HCT116 (cell line): ENCODE data around the gene NGFR. TPM values are rescaled to one million over a fixed set of nuclear protein-coding genes. Genes with fewer than 3 reads are reported as not detected.

Experiments
- ATAC-seq: fragments of 200-7000 bp; cut with Tn5 transposase; 2 replicates; pipeline ENCODE4 v1.9.1; 2020; ENCODE audit warnings: mild to moderate bottlenecking, moderate library complexity
- BruUV-seq: library from RNA; stranded (reverse); fragments of 400-500 nt; replicated peaks from 2 replicates; lab custom pipeline; 2021; lab: Mats Ljungman, UMichigan
- CTCF ChIA-PET: fragments of 300-600 bp; sonication (Branson Sonifier 250); formaldehyde crosslinking; loops from one replicate; lab custom pipeline; 2021; ENCODE audit warnings: antibody characterized with exemption; lab: Charles Lee
- POLR2A ChIA-PET: fragments of 300-600, 350-600 bp; sonication (Branson Sonifier 250); formaldehyde crosslinking; loops from one replicate; lab custom pipeline; 2021; ENCODE audit warnings: antibody characterized with exemption; lab: Charles Lee
- RAD21 ChIA-PET, 2 experiments: fragments of 300-600 bp; sonication (Branson Sonifier 250); formaldehyde crosslinking; loops; one replicate each; lab custom pipeline; 2023; ENCODE audit warnings: low total read pairs in 2 of 2; ENCODE audit not compliant: uncharacterized antibody in 2 of 2, unreplicated experiment in 2 of 2, low non-redundant PET in 1 of 2; lab: Charles Lee
- DNase-seq: peaks from one replicate; pipeline ENCODE4 v3.0.0-alpha.2; 2010; ENCODE audit warnings: low read depth, low spot score
- H2AFZ ChIP-seq: fragments of 200-600 bp; shearing (Covaris generic), sonication (generic); 2 replicates; pipeline ENCODE4 v1.6.1; 2017; ENCODE audit warnings: low read depth, mixed run types, mixed read lengths, antibody characterized with exemption, low read length; ENCODE audit not compliant: poor library complexity, severe bottlenecking
- H3K27ac ChIP-seq: 2 replicates; pipeline ENCODE4 v1.5.1; 2012; ENCODE audit warnings: low read depth, low read length
- H3K27me3 ChIP-seq: fragments of 200-600 bp; sonication (generic); 2 replicates; pipeline ENCODE4 v1.6.1; 2016; ENCODE audit warnings: mixed run types, low read length, mixed read lengths; ENCODE audit not compliant: insufficient read depth
- H3K36me3 ChIP-seq, 2 experiments: fragments of 200-500 bp in 1 of 2; fragments of 200-600 bp in 1 of 2; sonication (Bioruptor generic) in 1 of 2; sonication (generic) in 1 of 2; 2 replicates each; pipeline versions ENCODE4 v1.5.1 to v1.6.1; 2014 to 2016; ENCODE audit warnings: low read length in 2 of 2, inconsistent platforms in 1 of 2, mixed read lengths in 1 of 2, mixed run types in 1 of 2; ENCODE audit not compliant: insufficient read depth in 2 of 2, control insufficient read depth in 1 of 2
- H3K4me1 ChIP-seq, 2 experiments: fragments of 200-600 bp in 1 of 2; sonication (generic) in 1 of 2; 2 replicates each; pipeline versions ENCODE4 v1.5.1 to v1.6.1; 2012 to 2017; ENCODE audit warnings: low read length in 2 of 2, inconsistent platforms in 1 of 2, mild to moderate bottlenecking in 1 of 2, mixed read lengths in 1 of 2, mixed run types in 1 of 2, moderate library complexity in 1 of 2; ENCODE audit not compliant: insufficient read depth in 2 of 2, control insufficient read depth in 1 of 2
- H3K4me2 ChIP-seq: fragments of 200-600 bp; sonication (generic); 2 replicates; pipeline ENCODE4 v1.6.1; 2017; ENCODE audit warnings: mixed run types, low read length, mixed read lengths
- H3K4me3 ChIP-seq, 2 experiments: fragments of 200-600 bp in 1 of 2; sonication (generic) in 1 of 2; replicated peaks in 1 of 2; 2 replicates each; pipeline ENCODE4 v1.5.1; 2011 to 2016; ENCODE audit warnings: low read length in 2 of 2, control low read depth in 1 of 2, low read depth in 1 of 2, mild to moderate bottlenecking in 1 of 2, mixed read lengths in 1 of 2, mixed run types in 1 of 2
- H3K79me2 ChIP-seq: fragments of 200-600 bp; sonication (generic); 2 replicates; pipeline ENCODE4 v1.6.1; 2017; ENCODE audit warnings: mild to moderate bottlenecking, mixed run types, low read length, moderate library complexity, mixed read lengths; ENCODE audit not compliant: insufficient read depth
- H3K9ac ChIP-seq: fragments of 200-600 bp; sonication (generic); 2 replicates; pipeline ENCODE4 v1.6.1; 2016; ENCODE audit warnings: low read length, mixed read lengths
- H3K9me2 ChIP-seq: fragments of 200-600 bp; sonication (generic), shearing (Covaris generic); 2 replicates; pipeline ENCODE4 v1.6.1; 2017; ENCODE audit warnings: mixed run types, mild to moderate bottlenecking, moderate library complexity; ENCODE audit not compliant: insufficient read depth
- H3K9me3 ChIP-seq, 2 experiments: fragments of 200-500 bp in 1 of 2; fragments of 200-600 bp in 1 of 2; sonication (Bioruptor generic) in 1 of 2; sonication (generic) in 1 of 2; 2 replicates each; pipeline ENCODE4 v1.6.1; 2014 to 2017; ENCODE audit warnings: low read length in 2 of 2, mixed read lengths in 2 of 2, inconsistent platforms in 1 of 2, low read depth in 1 of 2, mild to moderate bottlenecking in 1 of 2, mixed run types in 1 of 2, moderate library complexity in 1 of 2; ENCODE audit not compliant: control insufficient read depth in 1 of 2, insufficient read depth in 1 of 2
- H4K20me1 ChIP-seq: fragments of 200-600 bp; sonication (generic), shearing (Covaris generic); 2 replicates; pipeline ENCODE4 v1.6.1; 2017; ENCODE audit warnings: mixed run types, mild to moderate bottlenecking, moderate library complexity; ENCODE audit not compliant: insufficient read depth
- CEBPB ChIP-seq: IDR thresholded peaks from 2 replicates; pipeline ENCODE4 v1.6.1; 2012; ENCODE audit warnings: low read depth
- ELF1 ChIP-seq: IDR thresholded peaks from 2 replicates; pipeline ENCODE4 v1.6.1; 2012; ENCODE audit warnings: low read depth, borderline replicate concordance
- EZH2phosphoT487 ChIP-seq: fragments of 200-600 bp; IDR thresholded peaks from 2 replicates; pipeline ENCODE4 v1.6.1; 2018; ENCODE audit warnings: antibody characterized with exemption, borderline replicate concordance
- FOSL1 ChIP-seq: IDR thresholded peaks from 2 replicates; pipeline ENCODE4 v1.6.1; 2012; ENCODE audit warnings: low read depth
- MAX ChIP-seq: IDR thresholded peaks from 2 replicates; pipeline ENCODE4 v1.6.1; 2012
- POLR2A ChIP-seq: IDR thresholded peaks from 2 replicates; pipeline ENCODE4 v1.7.0; 2011; ENCODE audit warnings: borderline replicate concordance; ENCODE audit not compliant: insufficient read depth, insufficient read length; ENCODE audit errors: extremely low read depth
- RAD21 ChIP-seq: IDR thresholded peaks from 2 replicates; pipeline ENCODE4 v1.6.1; 2012; ENCODE audit warnings: low read depth, mild to moderate bottlenecking
- SIN3A ChIP-seq: IDR thresholded peaks from 2 replicates; pipeline ENCODE4 v1.6.1; 2012; ENCODE audit warnings: low read depth
- YY1 ChIP-seq: IDR thresholded peaks from 2 replicates; pipeline ENCODE4 v1.6.1; 2011; ENCODE audit warnings: low read length, low read depth, moderate library complexity, mild to moderate bottlenecking; ENCODE audit not compliant: insufficient replicate concordance; ENCODE audit errors: extremely low read depth
- ZBTB33 ChIP-seq: IDR thresholded peaks from 2 replicates; pipeline ENCODE4 v1.6.1; 2011; ENCODE audit warnings: mild to moderate bottlenecking, low read length, moderate library complexity; ENCODE audit not compliant: insufficient replicate concordance; ENCODE audit errors: extremely low read depth
- intact Hi-C: fragments of 100-400 bp; cut with micrococcal nuclease; formaldehyde crosslinking; loops from 2 replicates; pipeline ENCODE4 v1.10.0; 2022
- total RNA-seq: library from RNA; stranded (reverse); gene quantifications from one replicate; pipeline ENCODE4 v1.2.1, GENCODE V29; 2021; ENCODE audit not compliant: unreplicated experiment
- TF ChIP-seq, protein P1 (sequence below), 3 experiments: fragments of 200-600 bp in 1 of 3; sonication (generic) in 1 of 3; IDR thresholded peaks in 2 of 3; conservative IDR thresholded peaks in 1 of 3; 2 replicates each; pipeline ENCODE4 v1.5.1; 2012 to 2017; ENCODE audit warnings: low read depth in 2 of 3, low read length in 2 of 3, antibody characterized with exemption in 1 of 3, borderline replicate concordance in 1 of 3, control low read depth in 1 of 3, mild to moderate bottlenecking in 1 of 3, mixed read lengths in 1 of 3, mixed run types in 1 of 3, moderate library complexity in 1 of 3; ENCODE audit not compliant: insufficient read depth in 1 of 3

NGFR gene
- total RNA-seq, 1 experiment from 2014 or later: 6.1 TPM

DNA sequence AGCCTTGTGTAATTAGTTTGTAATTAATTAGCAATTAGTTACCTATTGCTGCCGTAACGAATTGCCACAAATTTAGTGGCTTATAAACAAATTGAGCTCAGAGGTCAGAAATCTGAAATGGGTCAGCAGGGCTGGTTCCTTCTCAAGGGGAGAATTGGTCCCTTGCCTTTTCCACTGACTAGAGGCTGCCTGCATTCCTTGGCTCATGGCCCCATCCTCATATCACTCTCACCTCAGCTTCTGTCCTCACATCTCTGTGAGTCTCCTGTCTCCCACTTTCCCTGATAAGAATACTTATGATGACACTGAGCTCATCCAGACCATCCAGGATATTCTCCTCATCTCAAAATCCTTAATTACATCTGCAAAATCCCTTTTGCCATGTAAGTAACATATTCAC, 31.0 kb upstream of the NGFR start:
- H3K27ac ChIP-seq: no peak overlapping the region
- TF ChIP-seq YY1 (no peak), CEBPB (no peak), ZBTB33 (no peak), POLR2A (no peak), SIN3A (no peak), FOSL1 (no peak), RAD21 (no peak), ELF1 (no peak), MAX (no peak), EZH2phosphoT487 (no peak)
- TF ChIP-seq, protein P1, sequence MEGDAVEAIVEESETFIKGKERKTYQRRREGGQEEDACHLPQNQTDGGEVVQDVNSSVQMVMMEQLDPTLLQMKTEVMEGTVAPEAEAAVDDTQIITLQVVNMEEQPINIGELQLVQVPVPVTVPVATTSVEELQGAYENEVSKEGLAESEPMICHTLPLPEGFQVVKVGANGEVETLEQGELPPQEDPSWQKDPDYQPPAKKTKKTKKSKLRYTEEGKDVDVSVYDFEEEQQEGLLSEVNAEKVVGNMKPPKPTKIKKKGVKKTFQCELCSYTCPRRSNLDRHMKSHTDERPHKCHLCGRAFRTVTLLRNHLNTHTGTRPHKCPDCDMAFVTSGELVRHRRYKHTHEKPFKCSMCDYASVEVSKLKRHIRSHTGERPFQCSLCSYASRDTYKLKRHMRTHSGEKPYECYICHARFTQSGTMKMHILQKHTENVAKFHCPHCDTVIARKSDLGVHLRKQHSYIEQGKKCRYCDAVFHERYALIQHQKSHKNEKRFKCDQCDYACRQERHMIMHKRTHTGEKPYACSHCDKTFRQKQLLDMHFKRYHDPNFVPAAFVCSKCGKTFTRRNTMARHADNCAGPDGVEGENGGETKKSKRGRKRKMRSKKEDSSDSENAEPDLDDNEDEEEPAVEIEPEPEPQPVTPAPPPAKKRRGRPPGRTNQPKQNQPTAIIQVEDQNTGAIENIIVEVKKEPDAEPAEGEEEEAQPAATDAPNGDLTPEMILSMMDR (IDR thresholded peaks at IDR 0.05 in 2 of 3, conservative IDR thresholded peaks at IDR 0.05 in 1 of 3; ENCODE audit: borderline replicate concordance in 1 of 3, insufficient read depth in 1 of 3, low read depth in 2 of 3, low read length in 2 of 3): no peak
- no peak overlapping the region for H3K4me3 ChIP-seq
- H3K27me3 ChIP-seq: peaks cover 28% of the 10 kb centered on the region; the same call in 1 of the 2 replicates
- intact Hi-C loops: no loop called here
- ChIA-PET RAD21 (no interaction called here), CTCF (no interaction called here), POLR2A (no interaction called here)
- BruUV-seq: no TSS peak
- no peaks in the 10 kb centered on the region for H3K36me3 ChIP-seq
- H3K4me2 ChIP-seq: no peak overlapping the region
- H4K20me1 ChIP-seq: no peaks in the 10 kb centered on the region
- H3K9me2 ChIP-seq: no peaks in the 10 kb centered on the region
- no peak overlapping the region for H2AFZ ChIP-seq
- H3K9ac ChIP-seq: no peak overlapping the region
- ATAC-seq (no peak), DNase-seq (no peak)
- peaks cover 0 to 8% of the 10 kb centered on the region in 2 experiments; a peak in 1 of 4 replicates for H3K9me3 ChIP-seq
- no peaks in the 10 kb centered on the region for H3K79me2 ChIP-seq
- no peaks in the 10 kb centered on the region for H3K4me1 ChIP-seq
